Endodermal cell (in vitro differentiated cells): ENCODE data around the gene RNF44. TPM values are rescaled to one million over a fixed set of nuclear protein-coding genes. Genes with fewer than 3 reads are reported as not detected.

Experiments
- DNase-seq: peaks from one replicate; pipeline ENCODE4 v3.0.0-alpha.2; 2017
- H3K27ac ChIP-seq: 2 replicates; pipeline ENCODE4 v1.5.1; 2013; ENCODE audit warnings: mild to moderate bottlenecking, low read depth, low read length, moderate library complexity
- H3K27me3 ChIP-seq: 2 replicates; pipeline ENCODE4 v1.6.1; 2013; ENCODE audit warnings: mild to moderate bottlenecking, low read length, moderate library complexity; ENCODE audit not compliant: insufficient read depth, control insufficient read depth, poor library complexity, severe bottlenecking
- H3K36me3 ChIP-seq: 2 replicates; pipeline ENCODE4 v1.7.0; 2013; ENCODE audit warnings: mild to moderate bottlenecking, low read length, moderate library complexity; ENCODE audit not compliant: control insufficient read depth, insufficient read depth
- H3K4me1 ChIP-seq: one replicate; pipeline ENCODE4 v1.7.0; 2013; ENCODE audit warnings: low read length; ENCODE audit not compliant: control insufficient read depth, insufficient read depth
- H3K4me3 ChIP-seq: 2 replicates; pipeline ENCODE4 v1.5.1; 2013; ENCODE audit warnings: mild to moderate bottlenecking, low read length, moderate library complexity
- H3K9ac ChIP-seq: 2 replicates; pipeline ENCODE4 v1.6.1; 2013; ENCODE audit warnings: mild to moderate bottlenecking, low read length, moderate library complexity; ENCODE audit not compliant: poor library complexity, severe bottlenecking; ENCODE audit errors: extremely low read depth
- H3K9me3 ChIP-seq: 2 replicates; pipeline ENCODE4 v1.6.1; 2013; ENCODE audit warnings: mild to moderate bottlenecking, low read length, moderate library complexity; ENCODE audit not compliant: control insufficient read depth
- H3K27ac Mint-ChIP-seq: 2 replicates; pipeline ENCODE4 v1.8.0; 2020; ENCODE audit warnings: mixed read lengths
- H3K27me3 Mint-ChIP-seq: 2 replicates; pipeline ENCODE4 v1.8.0; 2021; ENCODE audit warnings: mild to moderate bottlenecking, mixed read lengths; ENCODE audit not compliant: insufficient read depth
- H3K36me3 Mint-ChIP-seq: 2 replicates; pipeline ENCODE4 v1.8.0; 2020; ENCODE audit warnings: low read depth, mixed read lengths
- H3K4me1 Mint-ChIP-seq: 2 replicates; pipeline ENCODE4 v1.8.0; 2020; ENCODE audit warnings: mixed read lengths
- H3K4me3 Mint-ChIP-seq: 2 replicates; pipeline ENCODE4 v1.8.0; 2020; ENCODE audit warnings: mild to moderate bottlenecking, moderate library complexity, mixed read lengths
- H3K9me3 Mint-ChIP-seq: 2 replicates; pipeline ENCODE4 v1.8.0; 2020; ENCODE audit warnings: mild to moderate bottlenecking, mixed read lengths
- CTCF ChIP-seq: fragments of 200-600 bp; sonication (generic); conservative IDR thresholded peaks from 2 replicates; pipeline ENCODE4 v1.5.0; 2021; ENCODE audit warnings: antibody characterized with exemption, mild to moderate bottlenecking
- WGBS, 2 experiments: methylation state at CpG; one replicate each; pipeline versions ENCODE4 v1.1.5 to v1.1.7; 2013; ENCODE audit warnings: missing lambda C conversion rate in 2 of 2, mixed read lengths in 1 of 2; ENCODE audit not compliant: insufficient coverage in 1 of 2, insufficient read length in 1 of 2; 5-methylcytosine and 5-hydroxymethylcytosine counted together
- total RNA-seq, 2 donors: library from RNA; stranded (reverse); fragmentation: NEBNext Ultra II Directional in 1 of 2; extraction: Animal tissue kit (Norgen Biotek cat#: 25700) in 1 of 2; gene quantifications; 2 replicates in 1 of 2; 3 replicates in 1 of 2; pipeline ENCODE4 v1.2.1, GENCODE V29; 2021

The RNF44 gene
- total RNA-seq, 2 donors from 2014 or later = 150 to 173 TPM

- H3K4me3 ChIP-seq = no peak overlapping the region
- H3K4me1 ChIP-seq = peaks cover 10% of the 10 kb centered on the region
- H3K4me1 Mint-ChIP-seq = peaks cover 14% of the 10 kb centered on the region
- no peaks in the 10 kb centered on the region for H3K9me3 ChIP-seq
- no peak overlapping the region for H3K4me3 Mint-ChIP-seq
- peak; percentile 43 for DNase-seq
- no peaks in the 10 kb centered on the region for H3K27me3 Mint-ChIP-seq
- peaks cover 66% of the 10 kb centered on the region for H3K36me3 ChIP-seq
- no peak overlapping the region for H3K27ac ChIP-seq
- H3K27me3 ChIP-seq = no peaks in the 10 kb centered on the region
- no peak overlapping the region for H3K9ac ChIP-seq
- H3K27ac Mint-ChIP-seq = no peak overlapping the region
- H3K36me3 Mint-ChIP-seq = peaks cover 54% of the 10 kb centered on the region
- no peaks in the 10 kb centered on the region for H3K9me3 Mint-ChIP-seq
- WGBS, 2 experiments = 96 to 98% methylated on average over 8 to 26 of the region's 28 CpGs
- no peak for TF ChIP-seq CTCF
These were observed 6.7 kb downstream of the RNF44 start for GRCh38 chr5:176530393-176530982.

GRCh38 chr5:176529741-176530141 lies 7.5 kb downstream of the RNF44 start:
- Histone ChIP-seq H3K36me3 (peaks cover 64% of the 10 kb centered on the region), H3K4me3 (no peak overlapping the region), H3K4me1 (peaks cover 5% of the 10 kb centered on the region), H3K9ac (no peak overlapping the region), H3K27me3 (no peaks in the 10 kb centered on the region), H3K27ac (no peak overlapping the region), H3K9me3 (no peaks in the 10 kb centered on the region)
- no peak for TF ChIP-seq CTCF
- peaks cover 6% of the 10 kb centered on the region for H3K4me1 Mint-ChIP-seq
- H3K36me3 Mint-ChIP-seq = peaks cover 55% of the 10 kb centered on the region
- peak; percentile 44 for DNase-seq
- no peaks in the 10 kb centered on the region for H3K27me3 Mint-ChIP-seq
- H3K27ac Mint-ChIP-seq = no peak overlapping the region
- 93 to 94% methylated on average over 3 to 8 of the region's 11 CpGs for WGBS, 2 experiments
- H3K9me3 Mint-ChIP-seq = no peaks in the 10 kb centered on the region
- no peak overlapping the region for H3K4me3 Mint-ChIP-seq

- Histone ChIP-seq H3K27ac (no peak overlapping the region), H3K4me1 (peaks cover 5% of the 10 kb centered on the region), H3K9ac (no peak overlapping the region), H3K27me3 (no peaks in the 10 kb centered on the region), H3K4me3 (no peak overlapping the region), H3K36me3 (peaks cover 59% of the 10 kb centered on the region), H3K9me3 (no peaks in the 10 kb centered on the region)
- Mint-ChIP-seq H3K9me3 (no peaks in the 10 kb centered on the region), H3K4me3 (no peak overlapping the region), H3K27ac (no peak overlapping the region), H3K27me3 (no peaks in the 10 kb centered on the region), H3K36me3 (peaks cover 49% of the 10 kb centered on the region), H3K4me1 (peaks cover under 1% of the 10 kb centered on the region)
- TF ChIP-seq CTCF = no peak
- WGBS, 2 experiments = 95 to 99% methylated on average over 14 to 26 of the region's 26 CpGs
- no peak for DNase-seq
These were observed 8.0 kb downstream of the RNF44 start for GRCh38 chr5:176529116-176529740.
